Stomach (tissue), 4 donors: ENCODE data around the gene DHX57.

Source experiments
- EP300 ChIP-seq: sonication (generic); formaldehyde crosslinking; IDR thresholded peaks from one replicate; pipeline ENCODE4 v1.6.1; 2017; ENCODE audit warnings: antibody characterized with exemption
- POLR2A ChIP-seq, 4 donors: fragments of 450-650 bp; IDR thresholded peaks; one replicate each; pipeline ENCODE4 v1.6.1; 2016; ENCODE audit warnings: antibody characterized with exemption in 4 of 4, control low read depth in 2 of 4, mild to moderate bottlenecking in 1 of 4, moderate library complexity in 1 of 4
- POLR2AphosphoS5 ChIP-seq, 3 donors: sonication (generic); formaldehyde crosslinking; IDR thresholded peaks; one replicate each; pipeline ENCODE4 v1.6.1; 2016; ENCODE audit warnings: antibody characterized with exemption in 3 of 3
- TF ChIP-seq, protein P1 (sequence below), 7 experiments: fragments of 450-650 bp in 4 of 7; fragments of 200-600 bp in 3 of 7; sonication (generic) in 3 of 7; IDR thresholded peaks; one replicate each; pipeline ENCODE4 v1.5.1; 2016 to 2019; ENCODE audit warnings: antibody characterized with exemption in 7 of 7, control low read depth in 2 of 7, mild to moderate bottlenecking in 1 of 7

DNA sequence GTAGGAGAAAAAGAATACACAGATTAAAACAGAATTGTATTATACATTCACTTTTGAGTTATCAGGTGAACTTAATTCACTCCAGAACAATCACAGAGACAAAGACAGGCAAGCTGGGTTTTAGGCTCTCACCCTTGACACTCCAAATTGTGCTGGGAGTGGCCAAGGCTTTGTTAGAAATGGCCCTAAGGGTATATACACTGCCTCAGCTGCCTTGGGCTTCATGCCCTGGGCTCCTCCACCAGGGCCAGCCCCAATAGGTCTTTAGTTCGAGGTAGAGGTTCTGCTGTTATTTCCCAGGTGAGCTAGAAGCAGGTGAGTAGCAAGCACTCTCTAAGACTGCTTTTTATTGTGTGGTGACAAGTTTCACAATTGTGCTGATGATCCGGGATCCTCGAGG is 77.8 kb downstream of the DHX57 start:
- TF ChIP-seq POLR2AphosphoS5 (IDR thresholded peaks at IDR 0.05) = no peak
- TF ChIP-seq, protein P1, sequence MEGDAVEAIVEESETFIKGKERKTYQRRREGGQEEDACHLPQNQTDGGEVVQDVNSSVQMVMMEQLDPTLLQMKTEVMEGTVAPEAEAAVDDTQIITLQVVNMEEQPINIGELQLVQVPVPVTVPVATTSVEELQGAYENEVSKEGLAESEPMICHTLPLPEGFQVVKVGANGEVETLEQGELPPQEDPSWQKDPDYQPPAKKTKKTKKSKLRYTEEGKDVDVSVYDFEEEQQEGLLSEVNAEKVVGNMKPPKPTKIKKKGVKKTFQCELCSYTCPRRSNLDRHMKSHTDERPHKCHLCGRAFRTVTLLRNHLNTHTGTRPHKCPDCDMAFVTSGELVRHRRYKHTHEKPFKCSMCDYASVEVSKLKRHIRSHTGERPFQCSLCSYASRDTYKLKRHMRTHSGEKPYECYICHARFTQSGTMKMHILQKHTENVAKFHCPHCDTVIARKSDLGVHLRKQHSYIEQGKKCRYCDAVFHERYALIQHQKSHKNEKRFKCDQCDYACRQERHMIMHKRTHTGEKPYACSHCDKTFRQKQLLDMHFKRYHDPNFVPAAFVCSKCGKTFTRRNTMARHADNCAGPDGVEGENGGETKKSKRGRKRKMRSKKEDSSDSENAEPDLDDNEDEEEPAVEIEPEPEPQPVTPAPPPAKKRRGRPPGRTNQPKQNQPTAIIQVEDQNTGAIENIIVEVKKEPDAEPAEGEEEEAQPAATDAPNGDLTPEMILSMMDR (IDR thresholded peaks at IDR 0.05) = no peak
- no peak for TF ChIP-seq POLR2A (IDR thresholded peaks at IDR 0.05)
- no peak for TF ChIP-seq EP300
